Astrocyte (in vitro differentiated cells and primary cell): ENCODE measurements around the gene GDPD5.

Source experiments
- CTCF ChIP-seq: IDR thresholded peaks from 2 replicates; pipeline ENCODE4 v1.5.1; 2011; ENCODE audit warnings: low read depth, mild to moderate bottlenecking, inconsistent platforms, low read length, moderate library complexity; ENCODE audit not compliant: insufficient read depth
- EZH2 ChIP-seq: IDR thresholded peaks from 2 replicates; pipeline ENCODE4 v1.6.1; 2012; ENCODE audit warnings: mild to moderate bottlenecking, low read length, inconsistent platforms; ENCODE audit not compliant: insufficient read depth

- TF ChIP-seq CTCF (no peak), EZH2 (no peak)
Observed at GRCh38 chr11:75426720-75427086, 99.0 kb downstream of the GDPD5 start.
